SK-N-SH treated with all-trans-retinoic acid at 6 μM for 48 hours (cell line): ENCODE data around the gene BRPF1.

Experiments
- ATAC-seq: fragments of 200-7000 bp; cut with Tn5 transposase; 3 replicates; pipeline ENCODE4 v1.9.1; 2020; ENCODE audit warnings: mild to moderate bottlenecking, moderate library complexity
- ARNTL ChIP-seq: fragments of 450-650 bp; formaldehyde crosslinking; IDR thresholded peaks from 2 replicates; pipeline ENCODE4 v1.5.0; 2020; ENCODE audit warnings: low read depth, mild to moderate bottlenecking, moderate library complexity, borderline replicate concordance
- BACH2 ChIP-seq: fragments of 250-450 bp; sonication (Bioruptor Pico); IDR thresholded peaks from 2 replicates; pipeline ENCODE4 v1.9.0; 2021; ENCODE audit warnings: mild to moderate bottlenecking, borderline replicate concordance
- CSDC2 ChIP-seq: fragments of 250-450 bp; sonication (Bioruptor Pico); IDR thresholded peaks from 2 replicates; pipeline ENCODE4 v1.5.0; 2020; ENCODE audit warnings: mild to moderate bottlenecking, moderate library complexity
- ESRRG ChIP-seq: fragments of 250-450 bp; sonication (Bioruptor Pico); IDR thresholded peaks from 2 replicates; pipeline ENCODE4 v1.6.1; 2021; ENCODE audit warnings: mild to moderate bottlenecking
- GLIS3 ChIP-seq: fragments of 250-450 bp; sonication (Bioruptor Pico); IDR thresholded peaks from 2 replicates; pipeline ENCODE4 v1.5.0; 2020; ENCODE audit warnings: mild to moderate bottlenecking, moderate library complexity
- ISL1 ChIP-seq: fragments of 250-450 bp; sonication (Bioruptor Pico); IDR thresholded peaks from 2 replicates; pipeline ENCODE4 v2.1.2; 2022; ENCODE audit warnings: mild to moderate bottlenecking, moderate library complexity
- OSR1 ChIP-seq: fragments of 250-450 bp; sonication (Bioruptor Pico); IDR thresholded peaks from 2 replicates; pipeline ENCODE4 v1.8.0; 2022; ENCODE audit warnings: moderate library complexity, mild to moderate bottlenecking, inconsistent platforms
- PPARA ChIP-seq: fragments of 250-450 bp; sonication (Bioruptor Pico); IDR thresholded peaks from 2 replicates; pipeline ENCODE4 v1.5.0; 2020; ENCODE audit warnings: mild to moderate bottlenecking, borderline replicate concordance
- RARB ChIP-seq: fragments of 250-450 bp; sonication (Bioruptor Pico); IDR thresholded peaks from 2 replicates; pipeline ENCODE4 v1.8.0; 2021; ENCODE audit warnings: mild to moderate bottlenecking, moderate library complexity
- SNAI2 ChIP-seq: fragments of 250-450 bp; sonication (Bioruptor Pico); IDR thresholded peaks from 2 replicates; pipeline ENCODE4 v1.5.0; 2020; ENCODE audit warnings: mild to moderate bottlenecking, moderate library complexity
- TCF4 ChIP-seq: fragments of 250-450 bp; sonication (Bioruptor Pico); IDR thresholded peaks from 2 replicates; pipeline ENCODE4 v1.8.0; 2021; ENCODE audit warnings: mild to moderate bottlenecking, moderate library complexity, borderline replicate concordance
- TOX ChIP-seq: fragments of 250-450 bp; sonication (Bioruptor Pico); IDR thresholded peaks from 2 replicates; pipeline ENCODE4 v1.8.0; 2021; ENCODE audit warnings: mild to moderate bottlenecking, moderate library complexity, borderline replicate concordance
- ZC3H10 ChIP-seq: fragments of 250-450 bp; sonication (Bioruptor Pico); IDR thresholded peaks from 2 replicates; pipeline ENCODE4 v1.5.1; 2021; ENCODE audit warnings: mild to moderate bottlenecking, moderate library complexity
- ZFP3 ChIP-seq: fragments of 250-450 bp; sonication (Bioruptor Pico); IDR thresholded peaks from 2 replicates; pipeline ENCODE4 v1.5.0; 2020; ENCODE audit warnings: mild to moderate bottlenecking, moderate library complexity
- ZFP30 ChIP-seq: fragments of 450-650 bp; formaldehyde crosslinking; IDR thresholded peaks from 2 replicates; pipeline ENCODE4 v1.5.0; 2022; ENCODE audit warnings: mild to moderate bottlenecking, moderate library complexity
- ZNF565 ChIP-seq: fragments of 450-650 bp; formaldehyde crosslinking; conservative IDR thresholded peaks from 2 replicates; pipeline ENCODE4 v1.5.0; 2020; ENCODE audit warnings: low read depth, mild to moderate bottlenecking, moderate library complexity
- ZNF70 ChIP-seq: fragments of 450-650 bp; formaldehyde crosslinking; IDR thresholded peaks from 2 replicates; pipeline ENCODE4 v1.5.0; 2020; ENCODE audit warnings: mild to moderate bottlenecking, moderate library complexity
- ZNF8 ChIP-seq: fragments of 450-650 bp; formaldehyde crosslinking; IDR thresholded peaks from 2 replicates; pipeline ENCODE4 v1.5.0; 2020; ENCODE audit warnings: mild to moderate bottlenecking, moderate library complexity
- TF ChIP-seq, protein P1 (sequence below): fragments of 250-450 bp; sonication (Bioruptor Pico); IDR thresholded peaks from 2 replicates; pipeline ENCODE4 v1.8.0; 2021; ENCODE audit warnings: low read depth, mild to moderate bottlenecking, moderate library complexity, borderline replicate concordance
- TF ChIP-seq, protein P2 (sequence below): fragments of 250-450 bp; sonication (Bioruptor Pico); IDR thresholded peaks from 2 replicates; pipeline ENCODE4 v1.5.1; 2021; ENCODE audit warnings: mild to moderate bottlenecking, moderate library complexity
- TF ChIP-seq, protein P3 (sequence below): fragments of 250-450 bp; sonication (Bioruptor Pico); IDR thresholded peaks from 2 replicates; pipeline ENCODE4 v1.8.0; 2020; ENCODE audit warnings: mild to moderate bottlenecking, moderate library complexity, borderline replicate concordance
- TF ChIP-seq, protein P4 (sequence below): fragments of 250-450 bp; sonication (Bioruptor Pico); IDR thresholded peaks from 2 replicates; pipeline ENCODE4 v1.5.0; 2020; ENCODE audit warnings: mild to moderate bottlenecking, moderate library complexity
- TF ChIP-seq, protein P5 (sequence below): fragments of 250-450 bp; sonication (Bioruptor Pico); IDR thresholded peaks from 2 replicates; pipeline ENCODE4 v1.5.1; 2020; ENCODE audit warnings: low read depth, mild to moderate bottlenecking, moderate library complexity

BRPF1 gene

DNA sequence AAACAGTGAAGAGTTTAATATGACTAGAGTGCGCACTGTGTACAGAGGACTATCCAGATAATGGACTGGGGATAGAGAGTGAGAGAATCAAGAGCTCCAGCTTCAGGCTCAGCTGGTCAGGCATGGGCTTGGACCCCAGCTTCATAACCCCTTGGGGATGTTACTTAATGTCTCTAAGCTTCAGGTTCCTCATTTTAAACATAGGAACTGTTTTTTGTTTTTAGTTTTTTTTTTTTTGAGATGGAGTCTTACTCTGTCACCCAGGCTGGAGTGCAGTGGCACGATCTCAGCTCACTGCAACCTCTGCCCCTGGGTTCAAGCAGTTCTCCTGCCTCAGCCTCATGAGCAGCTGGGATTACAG is 9.9 kb upstream of the BRPF1 start (continued):
- TF ChIP-seq, protein P1, sequence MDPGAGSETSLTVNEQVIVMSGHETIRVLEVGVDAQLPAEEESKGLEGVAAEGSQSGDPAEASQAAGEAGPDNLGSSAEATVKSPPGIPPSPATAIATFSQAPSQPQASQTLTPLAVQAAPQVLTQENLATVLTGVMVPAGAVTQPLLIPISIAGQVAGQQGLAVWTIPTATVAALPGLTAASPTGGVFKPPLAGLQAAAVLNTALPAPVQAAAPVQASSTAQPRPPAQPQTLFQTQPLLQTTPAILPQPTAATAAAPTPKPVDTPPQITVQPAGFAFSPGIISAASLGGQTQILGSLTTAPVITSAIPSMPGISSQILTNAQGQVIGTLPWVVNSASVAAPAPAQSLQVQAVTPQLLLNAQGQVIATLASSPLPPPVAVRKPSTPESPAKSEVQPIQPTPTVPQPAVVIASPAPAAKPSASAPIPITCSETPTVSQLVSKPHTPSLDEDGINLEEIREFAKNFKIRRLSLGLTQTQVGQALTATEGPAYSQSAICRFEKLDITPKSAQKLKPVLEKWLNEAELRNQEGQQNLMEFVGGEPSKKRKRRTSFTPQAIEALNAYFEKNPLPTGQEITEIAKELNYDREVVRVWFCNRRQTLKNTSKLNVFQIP (CRISPR knock-in tag) = no peak
- TF ChIP-seq CSDC2 (CRISPR knock-in tag) (no peak), BACH2 (CRISPR knock-in tag) (no peak)
- TF ChIP-seq, protein P2, sequence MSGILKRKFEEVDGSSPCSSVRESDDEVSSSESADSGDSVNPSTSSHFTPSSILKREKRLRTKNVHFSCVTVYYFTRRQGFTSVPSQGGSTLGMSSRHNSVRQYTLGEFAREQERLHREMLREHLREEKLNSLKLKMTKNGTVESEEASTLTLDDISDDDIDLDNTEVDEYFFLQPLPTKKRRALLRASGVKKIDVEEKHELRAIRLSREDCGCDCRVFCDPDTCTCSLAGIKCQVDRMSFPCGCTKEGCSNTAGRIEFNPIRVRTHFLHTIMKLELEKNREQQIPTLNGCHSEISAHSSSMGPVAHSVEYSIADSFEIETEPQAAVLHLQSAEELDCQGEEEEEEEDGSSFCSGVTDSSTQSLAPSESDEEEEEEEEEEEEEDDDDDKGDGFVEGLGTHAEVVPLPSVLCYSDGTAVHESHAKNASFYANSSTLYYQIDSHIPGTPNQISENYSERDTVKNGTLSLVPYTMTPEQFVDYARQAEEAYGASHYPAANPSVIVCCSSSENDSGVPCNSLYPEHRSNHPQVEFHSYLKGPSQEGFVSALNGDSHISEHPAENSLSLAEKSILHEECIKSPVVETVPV = no peak

DNA sequence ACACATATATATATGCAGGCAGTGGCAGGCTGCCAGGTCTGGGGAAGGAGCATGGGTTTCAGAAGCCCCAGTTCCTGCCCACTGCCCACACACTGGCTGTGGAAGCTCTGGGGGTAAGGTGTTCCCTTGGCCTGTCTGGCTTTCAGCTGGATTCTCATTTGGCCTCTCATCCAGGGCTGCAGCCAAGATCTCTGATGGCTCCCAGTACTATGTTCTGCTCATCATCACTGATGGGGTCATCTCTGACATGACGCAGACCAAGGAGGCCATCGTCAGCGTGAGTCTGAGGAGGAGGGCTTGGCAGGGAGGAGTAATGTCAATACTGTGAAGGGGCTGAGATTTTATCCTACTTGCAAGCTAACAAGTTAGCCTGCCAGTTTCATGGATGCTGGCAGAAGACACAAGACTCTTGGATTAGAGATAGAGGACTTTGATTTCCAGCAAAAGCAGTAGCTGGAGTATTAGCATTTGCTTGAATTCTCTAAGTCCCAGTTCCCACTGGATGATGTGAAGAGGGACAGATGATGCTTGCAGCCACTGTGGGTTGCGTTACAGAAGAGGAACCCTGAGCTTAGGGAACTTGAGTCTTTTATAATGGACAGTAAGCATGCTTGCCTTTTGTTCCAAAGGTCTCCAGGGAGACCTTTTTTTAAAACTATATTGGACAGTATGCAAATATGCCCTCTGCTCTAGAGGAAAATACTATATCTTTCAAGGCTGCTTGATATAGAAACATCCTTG is 5.6 kb upstream of the BRPF1 start:
- TF ChIP-seq CSDC2 (CRISPR knock-in tag) = no peak
- no peak for TF ChIP-seq RARB (CRISPR knock-in tag)

DNA sequence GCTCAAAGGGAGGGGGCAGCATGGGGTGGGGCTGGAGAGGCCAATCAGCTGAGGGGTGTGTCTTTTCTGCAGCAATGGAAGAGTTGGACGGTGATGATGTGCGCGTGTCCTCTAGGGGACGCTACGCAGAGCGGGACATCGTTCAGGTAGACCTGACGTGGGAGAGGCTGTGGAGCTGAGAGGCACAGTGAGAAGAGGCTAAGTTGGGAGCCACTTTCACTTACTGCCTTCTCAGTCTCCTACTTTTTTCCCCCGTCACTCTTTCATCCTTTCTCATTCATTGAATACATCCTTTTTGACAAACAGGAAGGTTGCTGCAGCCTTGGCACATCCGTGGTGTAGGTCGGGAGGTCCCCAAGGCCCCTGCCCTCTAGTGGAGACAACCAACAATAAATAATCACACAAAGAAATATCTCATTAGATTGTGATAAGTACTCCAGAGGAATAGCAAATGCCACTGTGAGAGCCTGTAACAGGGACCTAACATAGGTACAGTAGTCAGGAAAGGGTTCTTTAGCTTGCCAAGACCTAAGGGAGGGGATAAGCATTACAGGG is 4.4 kb upstream of the BRPF1 start:
- no peak for TF ChIP-seq ZFP30 (CRISPR knock-in tag)
- no peak for TF ChIP-seq ZNF565 (CRISPR knock-in tag)
- no peak for TF ChIP-seq ZFP3 (CRISPR knock-in tag)
- TF ChIP-seq CSDC2 (CRISPR knock-in tag) = no peak
- no peak for TF ChIP-seq ARNTL (CRISPR knock-in tag)
- TF ChIP-seq TCF4 (CRISPR knock-in tag) = no peak
- no peak for TF ChIP-seq ZC3H10
- TF ChIP-seq ISL1 = no peak
- TF ChIP-seq OSR1 (CRISPR knock-in tag) = no peak
- TF ChIP-seq ESRRG (CRISPR knock-in tag) = no peak
- TF ChIP-seq GLIS3 (CRISPR knock-in tag) = no peak
- no peak for TF ChIP-seq BACH2 (CRISPR knock-in tag)
- TF ChIP-seq ZNF8 (CRISPR knock-in tag) = no peak
- no peak for TF ChIP-seq PPARA (CRISPR knock-in tag)
- TF ChIP-seq RARB (CRISPR knock-in tag) = no peak
- TF ChIP-seq, protein P3, sequence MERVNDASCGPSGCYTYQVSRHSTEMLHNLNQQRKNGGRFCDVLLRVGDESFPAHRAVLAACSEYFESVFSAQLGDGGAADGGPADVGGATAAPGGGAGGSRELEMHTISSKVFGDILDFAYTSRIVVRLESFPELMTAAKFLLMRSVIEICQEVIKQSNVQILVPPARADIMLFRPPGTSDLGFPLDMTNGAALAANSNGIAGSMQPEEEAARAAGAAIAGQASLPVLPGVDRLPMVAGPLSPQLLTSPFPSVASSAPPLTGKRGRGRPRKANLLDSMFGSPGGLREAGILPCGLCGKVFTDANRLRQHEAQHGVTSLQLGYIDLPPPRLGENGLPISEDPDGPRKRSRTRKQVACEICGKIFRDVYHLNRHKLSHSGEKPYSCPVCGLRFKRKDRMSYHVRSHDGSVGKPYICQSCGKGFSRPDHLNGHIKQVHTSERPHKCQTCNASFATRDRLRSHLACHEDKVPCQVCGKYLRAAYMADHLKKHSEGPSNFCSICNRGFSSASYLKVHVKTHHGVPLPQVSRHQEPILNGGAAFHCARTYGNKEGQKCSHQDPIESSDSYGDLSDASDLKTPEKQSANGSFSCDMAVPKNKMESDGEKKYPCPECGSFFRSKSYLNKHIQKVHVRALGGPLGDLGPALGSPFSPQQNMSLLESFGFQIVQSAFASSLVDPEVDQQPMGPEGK (CRISPR knock-in tag) = no peak
- TF ChIP-seq SNAI2 (CRISPR knock-in tag) = no peak
- TF ChIP-seq, all 23 proteins: peak for 0
- no peak for ATAC-seq

More for the DNA sequence above, 5.6 kb upstream of the BRPF1 start:
- ATAC-seq = no peak

DNA sequence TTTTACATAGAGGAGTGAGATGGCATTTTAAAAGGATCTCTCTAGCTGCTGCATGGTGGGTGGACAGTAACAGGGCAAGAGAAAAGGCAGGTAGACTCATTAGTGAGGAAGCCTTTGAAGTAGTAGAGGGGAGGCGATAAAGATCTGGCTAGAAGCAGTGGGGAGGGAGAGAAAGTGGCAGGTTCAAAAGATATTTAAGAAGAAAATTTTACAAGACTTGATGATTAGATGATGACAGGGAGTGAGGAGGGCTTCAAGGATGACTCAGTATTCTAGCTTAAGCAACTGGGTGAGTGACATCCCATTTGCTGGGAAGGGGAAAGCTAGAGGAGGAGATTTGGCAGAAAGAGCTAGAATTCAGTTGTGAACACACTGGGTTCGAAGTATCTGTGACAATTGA is 3.8 kb upstream of the BRPF1 start:
- no peak for ATAC-seq
- TF ChIP-seq, protein P1 (CRISPR knock-in tag) = no peak
- TF ChIP-seq, protein P4, sequence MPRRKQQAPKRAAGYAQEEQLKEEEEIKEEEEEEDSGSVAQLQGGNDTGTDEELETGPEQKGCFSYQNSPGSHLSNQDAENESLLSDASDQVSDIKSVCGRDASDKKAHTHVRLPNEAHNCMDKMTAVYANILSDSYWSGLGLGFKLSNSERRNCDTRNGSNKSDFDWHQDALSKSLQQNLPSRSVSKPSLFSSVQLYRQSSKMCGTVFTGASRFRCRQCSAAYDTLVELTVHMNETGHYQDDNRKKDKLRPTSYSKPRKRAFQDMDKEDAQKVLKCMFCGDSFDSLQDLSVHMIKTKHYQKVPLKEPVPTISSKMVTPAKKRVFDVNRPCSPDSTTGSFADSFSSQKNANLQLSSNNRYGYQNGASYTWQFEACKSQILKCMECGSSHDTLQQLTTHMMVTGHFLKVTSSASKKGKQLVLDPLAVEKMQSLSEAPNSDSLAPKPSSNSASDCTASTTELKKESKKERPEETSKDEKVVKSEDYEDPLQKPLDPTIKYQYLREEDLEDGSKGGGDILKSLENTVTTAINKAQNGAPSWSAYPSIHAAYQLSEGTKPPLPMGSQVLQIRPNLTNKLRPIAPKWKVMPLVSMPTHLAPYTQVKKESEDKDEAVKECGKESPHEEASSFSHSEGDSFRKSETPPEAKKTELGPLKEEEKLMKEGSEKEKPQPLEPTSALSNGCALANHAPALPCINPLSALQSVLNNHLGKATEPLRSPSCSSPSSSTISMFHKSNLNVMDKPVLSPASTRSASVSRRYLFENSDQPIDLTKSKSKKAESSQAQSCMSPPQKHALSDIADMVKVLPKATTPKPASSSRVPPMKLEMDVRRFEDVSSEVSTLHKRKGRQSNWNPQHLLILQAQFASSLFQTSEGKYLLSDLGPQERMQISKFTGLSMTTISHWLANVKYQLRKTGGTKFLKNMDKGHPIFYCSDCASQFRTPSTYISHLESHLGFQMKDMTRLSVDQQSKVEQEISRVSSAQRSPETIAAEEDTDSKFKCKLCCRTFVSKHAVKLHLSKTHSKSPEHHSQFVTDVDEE (CRISPR knock-in tag) = no peak
- TF ChIP-seq SNAI2 (CRISPR knock-in tag) (no peak), ZNF565 (CRISPR knock-in tag) (no peak), GLIS3 (CRISPR knock-in tag) (no peak), TOX (CRISPR knock-in tag) (no peak), ZNF70 (no peak), ZNF8 (CRISPR knock-in tag) (no peak), TCF4 (CRISPR knock-in tag) (no peak), RARB (CRISPR knock-in tag) (no peak)
- TF ChIP-seq, protein P5, sequence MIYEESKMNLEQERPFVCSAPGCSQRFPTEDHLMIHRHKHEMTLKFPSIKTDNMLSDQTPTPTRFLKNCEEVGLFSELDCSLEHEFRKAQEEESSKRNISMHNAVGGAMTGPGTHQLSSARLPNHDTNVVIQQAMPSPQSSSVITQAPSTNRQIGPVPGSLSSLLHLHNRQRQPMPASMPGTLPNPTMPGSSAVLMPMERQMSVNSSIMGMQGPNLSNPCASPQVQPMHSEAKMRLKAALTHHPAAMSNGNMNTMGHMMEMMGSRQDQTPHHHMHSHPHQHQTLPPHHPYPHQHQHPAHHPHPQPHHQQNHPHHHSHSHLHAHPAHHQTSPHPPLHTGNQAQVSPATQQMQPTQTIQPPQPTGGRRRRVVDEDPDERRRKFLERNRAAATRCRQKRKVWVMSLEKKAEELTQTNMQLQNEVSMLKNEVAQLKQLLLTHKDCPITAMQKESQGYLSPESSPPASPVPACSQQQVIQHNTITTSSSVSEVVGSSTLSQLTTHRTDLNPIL (CRISPR knock-in tag) = no peak
- TF ChIP-seq, protein P3 (CRISPR knock-in tag) = no peak
